Brain pericyte (primary cell): ENCODE measurements around the gene GLP1R.
"Not testable (repeated sequence)": the region's sequence is repeated elsewhere in the genome, so short reads cannot be mapped to it uniquely, and the experiment has no call there.

ENCODE experiments used
- DNase-seq: peaks from one replicate; pipeline ENCODE4 v3.0.0-alpha.2; 2012; ENCODE audit warnings: low read depth, low spot score

Gene GLP1R

DNA sequence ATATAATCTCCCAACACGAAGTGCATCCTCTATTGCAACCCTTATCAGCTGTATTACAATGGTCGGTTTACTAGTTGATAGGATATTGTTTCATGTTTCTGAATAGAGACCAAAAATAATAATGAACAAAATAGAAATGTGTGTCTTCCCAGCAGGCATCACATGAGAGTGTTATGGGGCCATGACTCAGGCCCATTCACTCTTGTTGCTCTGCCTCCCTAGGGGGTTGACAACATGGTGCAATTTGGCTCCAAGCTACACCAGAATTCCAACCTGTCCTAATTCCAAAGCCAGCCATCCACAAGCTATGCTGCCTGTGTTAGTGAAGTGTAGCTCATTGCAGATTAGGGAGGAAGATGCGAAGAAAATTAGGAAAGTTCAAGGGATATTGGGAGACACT lies 79.5 kb downstream of the GLP1R start:
- DNase-seq: no peak

DNA sequence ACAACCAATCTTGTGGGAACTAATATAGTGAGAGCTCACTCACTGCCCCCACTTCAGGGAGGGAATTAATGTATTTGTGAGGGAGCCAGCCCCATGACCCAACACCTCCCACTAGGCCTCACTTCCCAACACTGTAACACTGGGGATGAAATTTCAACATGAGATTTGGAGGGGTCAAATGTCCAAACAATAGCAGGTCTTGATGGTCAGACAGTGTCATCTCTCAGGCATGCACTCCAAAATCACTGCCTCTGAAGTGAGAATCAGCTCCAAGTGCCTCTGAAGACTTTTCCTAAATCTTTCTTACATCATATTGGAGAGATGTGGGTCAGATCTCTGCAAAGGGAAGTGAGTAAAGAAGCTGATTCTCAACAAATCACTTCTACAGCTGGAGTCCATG lies 80.3 kb downstream of the GLP1R start:
- DNase-seq: no peak

GRCh38 chr6:39130691-39131090 lies 82.1 kb downstream of the GLP1R start:
- DNase-seq: no peak

DNA sequence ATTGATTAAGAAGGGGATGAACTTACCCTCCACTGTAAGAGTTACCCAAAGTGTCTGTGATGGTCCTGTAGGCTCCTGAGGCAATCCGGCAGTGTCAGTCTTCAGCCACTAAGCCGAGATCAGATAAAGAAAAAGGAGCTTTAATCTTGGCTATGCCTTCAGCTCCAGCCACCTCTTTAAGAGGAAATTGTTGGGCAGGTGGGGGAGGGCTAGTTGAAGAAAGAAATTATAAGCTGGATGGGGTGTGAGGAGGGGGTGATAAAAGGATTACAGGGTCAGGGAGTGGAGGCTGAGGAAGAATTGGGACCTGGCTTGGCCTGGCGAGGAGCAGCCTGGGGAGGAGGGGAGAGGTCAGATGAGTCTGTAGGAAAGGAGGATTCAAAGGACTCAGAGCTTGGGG lies 86.2 kb downstream of the GLP1R start:
- DNase-seq: not testable (repeated sequence)

DNA sequence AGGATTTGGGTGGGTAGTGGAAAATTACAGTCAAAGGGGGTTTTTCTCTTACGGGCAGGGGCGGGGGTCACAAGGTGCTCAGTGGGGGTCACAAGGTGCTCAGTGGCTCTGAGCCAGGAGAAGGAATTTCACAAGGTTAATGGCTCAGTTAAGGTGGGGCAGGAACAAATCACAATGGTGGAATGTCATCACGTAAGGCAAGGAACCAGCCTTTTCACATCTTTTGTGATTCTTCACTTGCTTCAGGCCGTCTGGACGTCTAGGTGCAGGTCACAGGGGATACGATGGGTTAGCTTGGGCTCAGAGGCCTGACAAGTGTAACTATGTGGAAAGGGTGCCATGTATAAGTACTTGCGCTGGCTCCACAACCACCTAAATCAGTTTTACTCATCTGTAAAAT lies 87.6 kb downstream of the GLP1R start:
- DNase-seq: not testable (repeated sequence)

- DNase-seq: no peak
Measured at GRCh38 chr6:39137245-39137644, 88.7 kb downstream of the GLP1R start.
